Sigmoid colon (tissue), 4 donors: ENCODE measurements around the gene ELOVL1.

ENCODE experiments used
- EP300 ChIP-seq, 4 donors: sonication (generic); formaldehyde crosslinking; IDR thresholded peaks; one replicate each; pipeline ENCODE4 v1.6.1; 2017; ENCODE audit warnings: antibody characterized with exemption in 4 of 4
- TF ChIP-seq, protein P1 (sequence below), 4 experiments: fragments of 450-650 bp in 3 of 4; fragments of 200-600 bp in 1 of 4; IDR thresholded peaks; one replicate each; pipeline ENCODE4 v1.5.1; 2016 to 2019; ENCODE audit warnings: antibody characterized with exemption in 4 of 4, mild to moderate bottlenecking in 3 of 4, moderate library complexity in 2 of 4

GRCh38 chr1:43314233-43314632 is 53.6 kb downstream of the ELOVL1 start:
- TF ChIP-seq, protein P1, sequence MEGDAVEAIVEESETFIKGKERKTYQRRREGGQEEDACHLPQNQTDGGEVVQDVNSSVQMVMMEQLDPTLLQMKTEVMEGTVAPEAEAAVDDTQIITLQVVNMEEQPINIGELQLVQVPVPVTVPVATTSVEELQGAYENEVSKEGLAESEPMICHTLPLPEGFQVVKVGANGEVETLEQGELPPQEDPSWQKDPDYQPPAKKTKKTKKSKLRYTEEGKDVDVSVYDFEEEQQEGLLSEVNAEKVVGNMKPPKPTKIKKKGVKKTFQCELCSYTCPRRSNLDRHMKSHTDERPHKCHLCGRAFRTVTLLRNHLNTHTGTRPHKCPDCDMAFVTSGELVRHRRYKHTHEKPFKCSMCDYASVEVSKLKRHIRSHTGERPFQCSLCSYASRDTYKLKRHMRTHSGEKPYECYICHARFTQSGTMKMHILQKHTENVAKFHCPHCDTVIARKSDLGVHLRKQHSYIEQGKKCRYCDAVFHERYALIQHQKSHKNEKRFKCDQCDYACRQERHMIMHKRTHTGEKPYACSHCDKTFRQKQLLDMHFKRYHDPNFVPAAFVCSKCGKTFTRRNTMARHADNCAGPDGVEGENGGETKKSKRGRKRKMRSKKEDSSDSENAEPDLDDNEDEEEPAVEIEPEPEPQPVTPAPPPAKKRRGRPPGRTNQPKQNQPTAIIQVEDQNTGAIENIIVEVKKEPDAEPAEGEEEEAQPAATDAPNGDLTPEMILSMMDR (IDR thresholded peaks at IDR 0.05), result no peak
- TF ChIP-seq EP300 (IDR thresholded peaks at IDR 0.05), result no peak
